ENCODE measurements around the gene PRSS27. TPM values are rescaled to one million over a fixed set of nuclear protein-coding genes. Genes with fewer than 3 reads are reported as not detected.

The PRSS27 gene
- total RNA-seq, result 0.30 and 0.42 TPM in 2 replicates

GRCh38 chr16:2720064-2720457 lies at the start of gene PRSS27:
TSS of gene PRSS27 (minus strand) at chr16:2720224. CDS start at chr16:2720160, 64 bp downstream.

GRCh38 chr16:2752035-2752849 lies 32.2 kb upstream of the PRSS27 start, which contains the start of gene SRRM2:
TSS of gene SRRM2 (plus strand) at chr16:2752638. CDS start at chr16:2756365, 3,727 bp downstream.

GRCh38 chr16:2682209-2683021 lies 37.6 kb downstream of the PRSS27 start, which contains the start of gene KCTD5:
TSS of gene KCTD5 (plus strand) at chr16:2682523. CDS start at chr16:2682549, 26 bp downstream.

Other genes starting within 250 kb of the PRSS27 start
- 0.59 and 1.9 TPM in 2 replicates for gene NTN3, start 248.9 kb downstream of the PRSS27 start, total RNA-seq
- gene TBC1D24, start 245.1 kb downstream of the PRSS27 start, total RNA-seq, result 20.8 and 32.5 TPM in 2 replicates
- 15.1 and 16.4 TPM in 2 replicates for gene ATP6V0C, start 206.3 kb downstream of the PRSS27 start, total RNA-seq
- 33.6 and 42.2 TPM in 2 replicates for gene AMDHD2, start 199.9 kb downstream of the PRSS27 start, total RNA-seq
- 0.09 TPM in 1 of 2 replicates, not detected in the other for gene CEMP1, start 188.8 kb downstream of the PRSS27 start, total RNA-seq
- gene PDPK1, start 182.2 kb downstream of the PRSS27 start, total RNA-seq, result 23.2 and 30.3 TPM in 2 replicates
- gene KCTD5, start 37.7 kb downstream of the PRSS27 start, total RNA-seq, result 20.2 and 34.1 TPM in 2 replicates
- 48.4 and 103 TPM in 2 replicates for gene SRRM2, start 32.4 kb upstream of the PRSS27 start, total RNA-seq
- 124 and 257 TPM in 2 replicates for gene ELOB, start 57.1 kb upstream of the PRSS27 start, total RNA-seq
- gene PRSS33, start 67.3 kb upstream of the PRSS27 start, total RNA-seq, result not detected in 2 replicates
- gene PRSS41, start 78.2 kb upstream of the PRSS27 start, total RNA-seq, result not detected in 2 replicates
- gene PRSS21, start 97.0 kb upstream of the PRSS27 start, total RNA-seq, result not detected in 2 replicates
- not detected in 2 replicates for gene ZG16B, start 110.1 kb upstream of the PRSS27 start, total RNA-seq
- gene PRSS22, start 137.9 kb upstream of the PRSS27 start, total RNA-seq, result not detected in 2 replicates
- 37.6 and 59.4 TPM in 2 replicates for gene FLYWCH2, start 163.0 kb upstream of the PRSS27 start, total RNA-seq
- gene FLYWCH1, start 191.7 kb upstream of the PRSS27 start, total RNA-seq, result 44.8 and 58.7 TPM in 2 replicates
- not detected in 2 replicates for gene KREMEN2, start 244.1 kb upstream of the PRSS27 start, total RNA-seq
- gene PAQR4, start 249.1 kb upstream of the PRSS27 start, total RNA-seq, result 0.89 and 4.6 TPM in 2 replicates